Activated CD8-positive, alpha-beta T cell treated with anti-CD3 and anti-CD28 coated beads for 36 hours (primary cell): ENCODE data around the gene ABLIM1. TPM values are rescaled to one million over a fixed set of nuclear protein-coding genes. Genes with fewer than 3 reads are reported as not detected.

Experiments used
- ATAC-seq: fragments of 200-7000 bp; cut with Tn5 transposase; one replicate; pipeline ENCODE4 v1.10.0; 2021; ENCODE audit warnings: mild to moderate bottlenecking, moderate library complexity
- CTCF ChIA-PET: fragments of 350-600 bp; sonication (Branson Sonifier 250); formaldehyde crosslinking; loops from one replicate; lab custom pipeline; 2021; ENCODE audit warnings: antibody characterized with exemption; lab: Charles Lee
- POLR2A ChIA-PET: fragments of 350-600 bp; sonication (Branson Sonifier 250); formaldehyde crosslinking; loops from one replicate; lab custom pipeline; 2021; ENCODE audit warnings: antibody characterized with exemption; lab: Charles Lee
- DNase-seq: peaks from one replicate; pipeline ENCODE4 v3.0.0-alpha.2; 2020
- H3K27ac Mint-ChIP-seq: one replicate; pipeline ENCODE4 v1.8.0; 2021; ENCODE audit warnings: mild to moderate bottlenecking, mixed read lengths
- H3K27me3 Mint-ChIP-seq: one replicate; pipeline ENCODE4 v1.8.0; 2021; ENCODE audit warnings: mixed read lengths
- H3K36me3 Mint-ChIP-seq: one replicate; pipeline ENCODE4 v1.8.0; 2021; ENCODE audit warnings: low read depth, mixed read lengths
- H3K4me1 Mint-ChIP-seq: one replicate; pipeline ENCODE4 v1.8.0; 2021; ENCODE audit warnings: low read depth, mixed read lengths
- H3K4me3 Mint-ChIP-seq: one replicate; pipeline ENCODE4 v1.8.0; 2021; ENCODE audit warnings: mild to moderate bottlenecking, moderate library complexity, mixed read lengths
- H3K9me3 Mint-ChIP-seq: one replicate; pipeline ENCODE4 v1.8.0; 2021; ENCODE audit warnings: mixed read lengths
- CTCF ChIP-seq: fragments of 200-600 bp; IDR thresholded peaks from one replicate; pipeline ENCODE4 v1.8.0; 2022; ENCODE audit warnings: antibody characterized with exemption, mild to moderate bottlenecking
- intact Hi-C: fragments of 100-400 bp; cut with micrococcal nuclease; formaldehyde crosslinking; loops from one replicate; pipeline ENCODE4 v1.10.0; 2022
- total RNA-seq, 2 experiments: library from RNA; stranded (reverse); gene quantifications; one replicate each; pipeline ENCODE4 v1.2.3, GENCODE V29; 2021

The ABLIM1 gene
- total RNA-seq, 2 experiments from 2014 or later = 148 to 155 TPM

GRCh38 chr10:114458216-114458920 lies 199.7 kb downstream of the ABLIM1 start:
- Mint-ChIP-seq H3K27ac (peak overlapping the region; percentile 36), H3K36me3 (peaks cover 32% of the 10 kb centered on the region), H3K4me1 (peaks cover 24% of the 10 kb centered on the region), H3K9me3 (no peaks in the 10 kb centered on the region), H3K4me3 (no peak overlapping the region), H3K27me3 (no peaks in the 10 kb centered on the region)
- DNase-seq (no peak), ATAC-seq (no peak)
- intact Hi-C loops = no loop called here
- no peak for TF ChIP-seq CTCF
- ChIA-PET CTCF (interaction anchor here (0.9 to 6.8 kb wide), 9 partner anchors 12 to 246 kb away, joined by 3 to 46 read pairs (median 4); no protein-coding TSS in a partner anchor), POLR2A (interaction anchor here (0.8 to 1.0 kb wide), 2 partner anchors 11 to 33 kb away, joined by 3 read pairs; no protein-coding TSS in a partner anchor)

- Mint-ChIP-seq H3K9me3 (no peaks in the 10 kb centered on the region), H3K4me3 (no peak overlapping the region), H3K27me3 (no peaks in the 10 kb centered on the region), H3K36me3 (peaks cover 27% of the 10 kb centered on the region), H3K27ac (no peak overlapping the region), H3K4me1 (peaks cover 13% of the 10 kb centered on the region)
- no peak for DNase-seq
- ChIA-PET CTCF (interaction anchor here (1.7 to 6.0 kb wide), 3 partner anchors 18 to 150 kb away, joined by 6 to 34 read pairs (median 8); no protein-coding TSS in a partner anchor), POLR2A (interaction anchor here (0.6 kb wide), 1 partner anchor 56 kb away, joined by 3 read pairs; no protein-coding TSS in a partner anchor)
- no peak for ATAC-seq
- no peak for TF ChIP-seq CTCF
- intact Hi-C loops = no loop called here
These were observed 204.5 kb downstream of the ABLIM1 start for GRCh38 chr10:114453576-114453975.

GRCh38 chr10:114448897-114449296 lies 209.2 kb downstream of the ABLIM1 start:
- Mint-ChIP-seq H3K36me3 (peaks cover 20% of the 10 kb centered on the region), H3K4me1 (peaks cover 5% of the 10 kb centered on the region), H3K27me3 (no peaks in the 10 kb centered on the region), H3K9me3 (no peaks in the 10 kb centered on the region), H3K4me3 (no peak overlapping the region), H3K27ac (no peak overlapping the region)
- DNase-seq (no peak), ATAC-seq (no peak)
- ChIA-PET CTCF (interaction anchor here (0.9 to 6.0 kb wide), 4 partner anchors 11 to 145 kb away, joined by 3 to 34 read pairs (median 4); no protein-coding TSS in a partner anchor), POLR2A (no interaction called here)
- intact Hi-C loops = no loop called here
- TF ChIP-seq CTCF = no peak

- no peak for TF ChIP-seq CTCF
These were observed 212.7 kb downstream of the ABLIM1 start for GRCh38 chr10:114445332-114445731.

GRCh38 chr10:114444819-114445218 lies 213.3 kb downstream of the ABLIM1 start:
- ATAC-seq (no peak), DNase-seq (no peak)
- H3K4me1 Mint-ChIP-seq = no peaks in the 10 kb centered on the region
- no peaks in the 10 kb centered on the region for H3K27me3 Mint-ChIP-seq
- peaks cover 24% of the 10 kb centered on the region for H3K36me3 Mint-ChIP-seq
- peak overlapping the region; percentile 36 for H3K27ac Mint-ChIP-seq
- TF ChIP-seq CTCF = no peak
- ChIA-PET POLR2A (no interaction called here), CTCF (interaction anchor here (2.9 kb wide), 1 partner anchor 141 kb away, joined by 11 read pairs; no protein-coding TSS in a partner anchor)
- no peak overlapping the region for H3K4me3 Mint-ChIP-seq
- no peaks in the 10 kb centered on the region for H3K9me3 Mint-ChIP-seq
- intact Hi-C loops = no loop called here

More at GRCh38 chr10:114445332-114445731, 212.7 kb downstream of the ABLIM1 start:
- no peaks in the 10 kb centered on the region for H3K4me1 Mint-ChIP-seq
- H3K9me3 Mint-ChIP-seq = no peaks in the 10 kb centered on the region
- ChIA-PET CTCF (no interaction called here), POLR2A (no interaction called here)
- intact Hi-C loops = no loop called here
- no peak overlapping the region for H3K4me3 Mint-ChIP-seq
- H3K27ac Mint-ChIP-seq = peak overlapping the region; percentile 36
- DNase-seq = no peak
- H3K36me3 Mint-ChIP-seq = peaks cover 22% of the 10 kb centered on the region
- no peaks in the 10 kb centered on the region for H3K27me3 Mint-ChIP-seq
- no peak for ATAC-seq
